HG03520 (cell line): ENCODE results near the gene NDUFV3.
A peak's percentile ranks its signal among the peaks of the same experiment; 100 is the strongest.
"Not testable (repeated sequence)": the region's sequence is repeated elsewhere in the genome, so short reads cannot be mapped to it uniquely, and the experiment has no call there.

ENCODE experiments used
- ATAC-seq: cut with Tn5 transposase; IDR thresholded peaks from one replicate; pipeline ENCODE4 v1.9.1; 2021; ENCODE audit warnings: mild to moderate bottlenecking, moderate library complexity; ENCODE audit not compliant: unreplicated experiment

NDUFV3 gene

GRCh38 chr21:42855937-42856335 is 37.2 kb upstream of the NDUFV3 start:
- ATAC-seq = no peak

DNA sequence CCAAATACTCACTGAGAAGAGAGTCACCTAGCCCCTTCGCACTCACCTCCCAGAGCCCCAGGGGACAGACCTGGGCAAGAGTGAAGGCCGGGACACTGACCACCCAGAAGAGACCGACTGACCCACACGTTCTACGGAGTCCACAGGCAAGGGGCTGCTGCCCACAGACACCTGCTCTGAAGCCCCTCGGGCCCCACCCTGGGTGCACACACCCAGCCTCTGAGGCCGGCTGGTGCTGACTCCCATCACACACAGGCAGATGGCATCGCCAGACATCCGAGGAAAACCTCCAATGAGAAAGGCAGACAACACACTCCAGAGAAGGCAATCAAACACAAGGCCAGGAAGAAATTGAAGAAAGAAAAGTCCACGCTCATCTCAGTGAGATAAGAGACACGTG is 35.9 kb upstream of the NDUFV3 start:
- ATAC-seq = no peak

GRCh38 chr21:42858185-42858847 is 34.8 kb upstream of the NDUFV3 start:
- ATAC-seq = no peak

DNA sequence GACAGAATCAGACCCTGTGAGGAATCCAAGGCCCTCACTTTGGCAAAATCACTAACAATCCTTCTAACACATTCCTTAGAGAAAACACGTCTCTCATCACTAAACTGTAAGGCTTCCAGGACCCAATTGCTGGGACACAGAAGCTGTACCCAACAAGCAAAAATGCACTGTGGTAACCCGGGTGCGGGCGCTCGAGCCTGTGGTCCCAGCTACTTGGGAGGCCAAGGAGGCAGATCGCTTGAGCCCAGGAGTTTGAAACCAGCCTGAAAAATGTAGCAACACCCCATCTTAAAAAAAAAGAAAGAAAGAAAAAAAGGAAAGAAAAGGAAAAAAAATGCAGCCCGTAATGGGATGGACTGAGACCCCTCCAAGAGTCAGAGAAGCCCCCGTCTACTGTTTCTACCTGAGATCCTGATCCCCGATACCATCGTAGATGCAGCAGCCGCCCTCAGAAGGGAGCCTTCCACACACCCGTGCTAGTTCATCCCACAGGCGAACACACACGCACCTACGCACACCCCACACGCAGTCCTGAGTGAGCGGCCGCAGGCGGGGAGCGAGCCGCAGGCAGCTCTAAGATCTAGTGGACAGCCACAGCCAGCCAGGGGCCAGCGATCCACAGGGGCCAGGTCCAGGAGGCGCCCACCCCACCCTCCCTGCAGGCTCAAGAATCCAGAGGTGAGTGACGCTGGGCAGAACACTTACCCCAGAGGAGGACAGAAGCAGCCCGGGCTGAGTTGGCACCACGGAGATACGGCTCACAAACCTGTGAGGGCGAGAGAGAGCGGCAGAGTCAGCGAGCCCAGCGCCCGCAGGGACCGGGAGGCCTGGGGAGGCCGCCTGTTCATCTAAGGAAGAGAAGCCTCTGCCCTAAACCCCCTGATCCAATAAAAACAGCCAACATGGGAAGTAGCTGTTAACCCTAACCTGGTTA is 33.9 kb upstream of the NDUFV3 start:
- no peak for ATAC-seq

GRCh38 chr21:42859891-42860230 is 33.2 kb upstream of the NDUFV3 start:
- no peak for ATAC-seq

DNA sequence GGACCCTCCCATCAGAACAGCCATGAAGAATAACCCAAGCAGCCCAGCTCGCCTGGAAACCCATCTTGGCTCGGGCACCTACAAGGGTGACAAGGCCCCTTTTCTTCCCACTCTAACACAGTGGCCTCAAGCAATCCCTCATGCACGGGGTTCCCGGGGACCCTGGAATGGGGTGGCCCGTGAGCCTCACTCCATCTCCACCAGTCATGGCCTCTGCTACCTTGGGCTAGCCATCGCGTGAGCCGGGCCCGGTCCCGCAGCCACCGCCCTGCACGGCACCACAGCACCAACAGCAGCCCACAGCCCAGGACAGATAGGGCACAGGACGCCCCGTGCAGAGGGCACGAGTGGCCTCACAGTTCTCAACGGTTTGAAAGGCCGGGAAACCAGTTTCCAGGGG is 32.8 kb upstream of the NDUFV3 start:
- no peak for ATAC-seq

DNA sequence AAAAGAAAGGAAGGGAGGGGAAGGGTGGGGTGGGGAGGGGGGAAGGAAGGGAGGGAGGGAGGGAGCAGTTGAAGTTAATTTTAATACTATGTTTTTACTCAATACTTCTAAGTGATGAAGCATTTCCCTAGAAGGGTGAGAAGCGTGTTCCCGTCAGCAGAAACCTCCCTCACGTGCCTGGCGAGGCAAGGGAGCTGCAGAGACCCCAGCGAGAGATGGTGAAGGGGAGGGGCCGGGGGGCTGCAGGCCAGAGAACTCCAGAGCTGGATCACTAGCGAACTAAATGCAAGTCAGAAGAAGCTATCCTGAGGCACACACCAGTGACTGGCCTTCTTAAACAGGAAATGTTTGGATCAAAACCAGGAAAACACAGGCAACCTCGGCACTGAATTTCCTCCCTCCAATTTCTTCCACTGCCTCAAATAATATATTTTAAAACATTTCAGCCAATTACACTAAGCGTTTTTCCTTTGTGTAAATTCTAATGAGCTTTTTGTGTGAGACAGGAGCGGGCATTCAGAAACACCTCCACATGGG is 31.7 kb upstream of the NDUFV3 start:
- ATAC-seq = no peak

GRCh38 chr21:42861848-42862400 is 31.2 kb upstream of the NDUFV3 start:
- ATAC-seq = no peak

- ATAC-seq = no peak
Measured at GRCh38 chr21:42862774-42863503, 30.2 kb upstream of the NDUFV3 start.

GRCh38 chr21:42863504-42863870 is 29.6 kb upstream of the NDUFV3 start:
- ATAC-seq = no peak

DNA sequence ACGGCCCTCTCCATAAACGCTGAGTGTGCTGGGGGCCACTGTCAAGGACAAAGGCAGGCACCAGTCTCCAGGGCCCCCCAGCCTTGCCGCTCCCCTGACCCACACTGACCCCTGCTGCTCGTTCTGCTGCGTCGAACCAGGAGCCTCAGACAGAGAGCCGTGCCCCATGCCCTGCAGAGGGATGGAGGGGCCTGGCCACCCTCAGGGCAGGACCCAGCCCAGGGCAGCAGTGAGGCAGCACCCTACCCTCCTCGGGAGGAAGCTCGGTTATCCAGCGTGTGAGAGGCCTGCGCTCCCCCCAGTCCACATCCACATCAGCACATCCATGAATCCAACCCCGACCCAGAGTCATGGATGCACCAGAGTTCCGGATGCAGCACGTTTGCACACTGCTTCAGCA is 28.8 kb upstream of the NDUFV3 start:
- no peak for ATAC-seq

DNA sequence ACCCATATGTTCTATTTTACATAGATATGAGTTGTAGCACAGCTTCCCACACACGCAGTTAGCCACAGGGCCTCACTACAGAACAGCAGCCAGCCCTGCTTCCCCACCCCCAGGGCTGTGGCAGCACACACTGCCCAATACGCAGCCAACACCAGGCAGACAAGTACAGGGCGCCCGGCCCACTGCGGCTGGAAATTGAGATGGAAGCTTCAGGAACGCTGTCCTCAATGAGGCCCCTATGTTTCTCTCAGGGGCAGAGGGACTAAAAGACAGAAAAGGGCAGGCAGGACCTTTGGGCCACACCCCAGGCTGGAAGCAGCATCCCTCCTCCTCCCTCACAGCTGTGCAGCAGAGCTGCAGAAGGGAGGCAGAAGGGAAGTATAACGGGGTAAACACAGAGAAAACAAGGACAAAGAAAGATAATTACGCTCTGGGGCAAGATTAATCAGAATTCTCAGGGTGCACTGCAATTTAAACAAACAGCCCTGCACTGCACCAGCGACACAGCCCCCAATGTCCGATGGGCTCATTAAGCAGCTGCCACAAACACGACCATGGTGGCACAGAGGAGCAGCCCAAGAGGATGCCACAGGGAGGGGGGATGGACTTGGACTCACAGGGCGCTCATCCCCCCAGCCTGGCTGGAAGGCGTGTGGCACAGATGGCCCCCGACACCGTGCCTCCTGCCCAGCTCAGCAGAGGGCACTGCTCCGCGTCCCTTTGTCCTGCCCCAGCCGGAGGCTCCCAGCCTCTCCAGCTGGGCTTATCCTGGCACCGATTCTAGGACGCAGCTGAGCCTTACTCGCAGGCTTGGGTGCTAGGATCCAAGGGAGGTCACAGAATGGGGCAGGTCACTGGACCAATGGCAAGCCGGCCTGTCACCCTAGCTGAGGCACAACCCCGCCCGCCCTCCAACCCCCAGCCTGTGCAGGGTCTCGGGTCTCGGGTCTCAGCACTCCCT is 28.0 kb upstream of the NDUFV3 start:
- ATAC-seq = no peak

DNA sequence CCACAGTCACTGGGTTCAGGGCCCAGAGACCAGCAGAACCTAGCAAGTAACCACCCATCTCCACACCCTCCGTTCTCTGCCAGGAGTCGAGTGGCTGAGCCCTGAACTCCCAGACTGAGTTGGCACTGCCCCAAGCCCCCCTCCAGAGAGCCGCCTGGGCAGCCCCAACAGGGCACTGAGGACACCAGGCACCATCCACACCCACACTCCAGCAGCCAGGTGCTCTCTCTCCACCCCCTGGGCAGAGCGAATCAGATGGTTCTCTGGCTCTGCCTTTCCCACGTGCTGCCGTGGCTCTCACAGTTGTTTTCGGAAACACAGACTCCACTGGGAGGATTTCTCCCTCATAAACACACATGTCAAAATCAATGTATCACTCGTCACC is 27.3 kb upstream of the NDUFV3 start:
- ATAC-seq = no peak

DNA sequence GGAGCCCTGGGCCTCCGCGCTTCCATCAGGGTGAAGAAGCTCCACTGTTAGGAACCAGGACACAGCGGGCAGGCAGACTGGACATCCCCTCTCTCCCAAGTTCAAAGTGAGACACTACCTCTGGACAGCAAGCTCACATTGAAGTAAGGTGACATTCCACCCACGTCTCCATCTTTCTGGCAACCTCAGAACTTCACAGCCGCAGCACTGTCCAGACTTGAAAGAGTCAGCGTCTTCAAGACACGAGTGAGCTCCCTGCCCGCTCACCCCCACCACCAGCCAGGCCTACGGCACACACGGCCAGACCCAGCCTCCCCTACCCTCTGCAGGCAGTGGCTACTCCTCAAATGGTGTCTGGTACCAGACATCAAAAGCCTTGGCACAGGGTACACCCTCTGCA is 24.9 kb upstream of the NDUFV3 start:
- no peak for ATAC-seq

DNA sequence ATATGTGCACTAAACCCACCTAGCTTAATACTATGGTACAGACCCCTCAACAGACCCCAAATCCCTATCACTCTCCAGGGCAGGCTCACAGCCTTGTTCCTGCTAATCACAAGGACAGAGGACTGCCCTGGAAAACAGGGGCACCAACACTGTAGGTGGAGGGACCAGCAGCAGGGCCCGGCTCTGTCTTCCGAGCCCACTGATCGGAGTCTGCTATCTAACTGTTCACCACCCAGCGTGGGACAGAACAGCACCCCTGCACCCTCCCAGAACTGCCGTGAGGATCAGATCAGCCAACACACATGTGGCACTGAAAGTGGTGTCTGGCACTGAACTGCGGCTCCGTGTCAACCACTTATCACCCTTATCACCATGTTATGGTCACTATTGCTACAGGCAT is 20.0 kb upstream of the NDUFV3 start:
- no peak for ATAC-seq

DNA sequence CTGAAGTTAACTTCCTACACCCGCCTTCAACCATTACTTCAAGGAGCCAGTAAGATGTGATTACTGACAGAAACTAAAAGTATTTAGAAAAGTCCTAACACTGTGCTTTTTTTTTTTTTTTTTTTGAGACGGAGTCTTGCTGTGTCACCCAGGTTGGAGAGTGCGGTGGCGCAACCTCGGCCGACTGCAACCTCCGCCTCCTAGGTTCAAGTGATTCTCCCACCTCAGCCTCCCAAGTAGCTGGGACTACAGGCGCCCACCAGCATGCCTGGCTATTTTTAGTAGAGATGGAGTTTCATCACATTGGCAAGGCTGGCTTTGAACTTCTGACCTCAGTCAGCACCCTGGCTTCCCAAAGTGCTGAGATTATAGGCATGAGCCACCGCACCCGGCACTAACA is 17.3 kb upstream of the NDUFV3 start:
- not testable (repeated sequence) for ATAC-seq

DNA sequence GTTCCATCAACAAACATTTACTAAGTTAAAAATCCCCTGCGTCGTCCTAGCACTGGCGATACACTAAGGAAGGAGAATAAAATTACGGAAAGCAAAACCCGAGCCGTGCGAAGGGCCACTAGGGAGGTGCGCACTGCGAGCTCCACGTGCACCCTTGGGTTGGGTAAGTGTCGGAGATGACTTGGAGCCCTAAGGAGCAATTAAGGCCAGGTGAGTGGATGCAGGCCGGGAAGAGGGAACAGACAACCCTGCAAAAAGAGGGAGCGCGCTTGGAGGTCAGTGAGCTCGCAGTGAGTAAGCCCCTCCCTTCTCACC is 14.5 kb upstream of the NDUFV3 start:
- peak; percentile 14 for ATAC-seq

DNA sequence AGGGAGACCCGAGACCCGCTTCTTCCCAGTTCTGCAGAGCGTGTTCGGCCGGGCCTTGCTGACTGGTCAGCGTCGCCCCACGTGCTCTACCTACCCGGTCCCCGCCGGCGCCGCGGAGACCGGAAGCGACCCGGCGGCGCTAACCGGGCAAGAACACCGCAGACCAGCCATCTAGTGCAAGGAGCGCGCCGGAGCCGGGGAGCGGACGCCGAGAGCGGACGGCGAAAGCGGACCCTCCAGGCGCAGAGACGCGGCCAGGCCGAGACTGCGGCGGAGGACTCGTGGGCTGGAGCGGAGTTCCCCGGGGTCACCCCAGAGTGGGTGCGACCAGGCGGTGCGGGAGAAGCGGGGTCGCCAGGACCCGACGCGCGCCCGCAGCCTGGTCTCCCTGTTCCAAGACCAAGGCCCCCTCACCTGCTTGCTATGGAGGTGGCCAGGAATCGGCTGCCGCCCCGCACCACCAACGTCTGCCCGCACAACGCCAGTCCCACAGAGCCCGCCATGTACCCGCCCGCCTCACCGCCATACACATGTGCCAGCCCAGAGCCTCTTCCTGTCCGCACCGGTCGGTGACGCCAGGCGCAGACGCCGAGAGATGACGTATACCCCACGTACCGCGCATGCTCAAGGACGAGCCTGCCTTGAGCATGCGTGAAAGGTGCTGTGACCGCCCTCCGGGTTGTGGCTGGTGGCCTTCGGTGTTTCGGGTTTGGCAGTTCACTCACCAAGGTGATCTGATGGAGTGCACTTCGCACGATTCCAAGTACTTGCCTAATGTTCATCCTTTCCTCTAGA is 13.9 kb upstream of the NDUFV3 start, which contains the start of gene WDR4:
Gene WDR4, minus strand, starts transcription at position 547 of the 795 bp plus-strand sequence. Its CDS starts 44 bp downstream, at position 503.
- ATAC-seq = peak; percentile 86

DNA sequence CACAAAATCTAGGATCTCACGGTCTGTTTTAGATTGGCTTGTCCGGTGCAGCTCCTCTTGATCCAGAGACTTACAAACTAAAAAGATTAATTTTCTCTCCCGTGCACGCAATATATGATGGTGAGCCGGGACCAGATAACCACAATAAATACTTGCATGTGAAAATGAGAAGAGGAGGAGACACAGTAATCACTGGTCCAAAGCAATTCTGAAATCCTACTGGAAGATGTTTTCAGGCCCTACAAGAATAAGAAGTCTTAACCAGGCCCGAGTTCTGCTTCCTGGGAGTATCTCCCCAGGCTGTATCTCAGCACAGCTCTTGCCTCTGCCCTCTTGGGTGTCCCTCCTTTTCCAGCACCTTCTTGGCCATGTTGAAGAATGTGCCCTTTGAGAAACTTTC is 12.8 kb upstream of the NDUFV3 start:
- ATAC-seq = no peak
